CD4-positive, alpha-beta T cell treated with Interferon alpha-2 for 1 hour (primary cell): ENCODE results near the gene GRIK5.
"Not testable (repeated sequence)": the region's sequence is repeated elsewhere in the genome, so short reads cannot be mapped to it uniquely, and the experiment has no call there.

ENCODE experiments used
- DNase-seq, 2 donors: peaks; one replicate each; pipeline ENCODE4 v3.0.0-alpha.2; 2020 to 2022

GRIK5 gene

GRCh38 chr19:42005504-42005903 lies 64.5 kb downstream of the GRIK5 start:
- no peak for DNase-seq

GRCh38 chr19:42003506-42004294 lies 66.3 kb downstream of the GRIK5 start:
- no peak for DNase-seq

GRCh38 chr19:41999878-42000208 lies 70.2 kb downstream of the GRIK5 start:
- DNase-seq = no peak

GRCh38 chr19:41999071-41999877 lies 70.7 kb downstream of the GRIK5 start:
- DNase-seq = no peak

- DNase-seq = peak in 1 of 2 donors; percentile 34
These were observed 71.6 kb downstream of the GRIK5 start for GRCh38 chr19:41998246-41999020.

- no peak for DNase-seq
These were observed 72.2 kb downstream of the GRIK5 start for GRCh38 chr19:41997851-41998229.

- peak in 1 of 2 donors; percentile 40 for DNase-seq
These were observed 72.7 kb downstream of the GRIK5 start for GRCh38 chr19:41997121-41997850.

- no peak for DNase-seq
These were observed 73.8 kb downstream of the GRIK5 start for GRCh38 chr19:41995959-41996797.

- no peak for DNase-seq
These were observed 74.7 kb downstream of the GRIK5 start for GRCh38 chr19:41994994-41995958.

- DNase-seq = no peak
These were observed 75.5 kb downstream of the GRIK5 start for GRCh38 chr19:41994521-41994971.

- DNase-seq = peak; percentile 60 to 74
These were observed 76.2 kb downstream of the GRIK5 start, which contains the start of gene ATP1A3 for GRCh38 chr19:41993612-41994483. TSS of gene ATP1A3 (minus strand) at chr19:41994230. CDS start at chr19:41994076, 154 bp downstream.

GRCh38 chr19:41991925-41992569 lies 78.0 kb downstream of the GRIK5 start:
- DNase-seq = not testable (repeated sequence)

- no peak for DNase-seq
These were observed 79.0 kb downstream of the GRIK5 start for GRCh38 chr19:41991025-41991424.

- DNase-seq = no peak
These were observed 79.4 kb downstream of the GRIK5 start for GRCh38 chr19:41990615-41991014.

- no peak for DNase-seq
These were observed 80.0 kb downstream of the GRIK5 start for GRCh38 chr19:41990028-41990427.

- DNase-seq = no peak
These were observed 81.1 kb downstream of the GRIK5 start for GRCh38 chr19:41988947-41989346.

- DNase-seq = no peak
These were observed 82.7 kb downstream of the GRIK5 start for GRCh38 chr19:41987141-41987860.

- no peak for DNase-seq
These were observed 85.0 kb downstream of the GRIK5 start for GRCh38 chr19:41984961-41985360.
